Fibroblast of villous mesenchyme (primary cell): ENCODE data around the gene UBE4B. TPM values are rescaled to one million over a fixed set of nuclear protein-coding genes. Genes with fewer than 3 reads are reported as not detected.
"Not testable (repeated sequence)": the region's sequence is repeated elsewhere in the genome, so short reads cannot be mapped to it uniquely, and the experiment has no call there.

ENCODE experiments used
- DNase-seq: peaks from one replicate; pipeline ENCODE4 v3.0.0-alpha.2; 2010; ENCODE audit warnings: low read depth
- H3K4me3 ChIP-seq: 2 replicates; pipeline ENCODE4 v1.5.1; 2011; ENCODE audit warnings: low read depth, mild to moderate bottlenecking, low read length
- total RNA-seq: library from RNA; depleted of rRNA; stranded (reverse); fragments of >200 nt; gene quantifications from 2 replicates; pipeline ENCODE4 v1.2.3, GENCODE V29; 2012
- TF ChIP-seq, protein P1 (sequence below): IDR thresholded peaks from 2 replicates; pipeline ENCODE4 v1.5.1; 2012; ENCODE audit warnings: low read depth, mild to moderate bottlenecking, low read length; ENCODE audit not compliant: insufficient read depth

UBE4B gene
- total RNA-seq, 1 donor, result 47.9 TPM

DNA sequence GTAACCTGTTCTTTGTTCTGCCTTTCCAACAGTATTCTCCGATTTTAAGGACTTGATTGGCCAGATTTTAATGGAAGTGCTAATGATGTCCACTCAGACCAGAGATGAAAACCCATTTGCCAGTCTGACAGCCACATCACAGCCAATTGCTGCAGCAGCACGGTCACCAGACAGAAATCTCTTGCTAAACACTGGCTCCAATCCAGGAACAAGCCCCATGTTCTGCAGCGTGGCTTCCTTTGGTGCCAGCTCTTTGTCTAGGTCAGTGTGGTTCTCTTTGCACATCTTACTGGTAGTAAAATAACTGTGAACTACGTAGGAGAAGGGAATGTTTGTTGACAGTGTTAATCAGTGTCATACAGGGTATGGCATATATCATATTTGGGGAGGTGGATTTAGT is 72.7 kb downstream of the UBE4B start:
- no peak overlapping the region for H3K4me3 ChIP-seq
- DNase-seq, result no peak
- TF ChIP-seq, protein P1, sequence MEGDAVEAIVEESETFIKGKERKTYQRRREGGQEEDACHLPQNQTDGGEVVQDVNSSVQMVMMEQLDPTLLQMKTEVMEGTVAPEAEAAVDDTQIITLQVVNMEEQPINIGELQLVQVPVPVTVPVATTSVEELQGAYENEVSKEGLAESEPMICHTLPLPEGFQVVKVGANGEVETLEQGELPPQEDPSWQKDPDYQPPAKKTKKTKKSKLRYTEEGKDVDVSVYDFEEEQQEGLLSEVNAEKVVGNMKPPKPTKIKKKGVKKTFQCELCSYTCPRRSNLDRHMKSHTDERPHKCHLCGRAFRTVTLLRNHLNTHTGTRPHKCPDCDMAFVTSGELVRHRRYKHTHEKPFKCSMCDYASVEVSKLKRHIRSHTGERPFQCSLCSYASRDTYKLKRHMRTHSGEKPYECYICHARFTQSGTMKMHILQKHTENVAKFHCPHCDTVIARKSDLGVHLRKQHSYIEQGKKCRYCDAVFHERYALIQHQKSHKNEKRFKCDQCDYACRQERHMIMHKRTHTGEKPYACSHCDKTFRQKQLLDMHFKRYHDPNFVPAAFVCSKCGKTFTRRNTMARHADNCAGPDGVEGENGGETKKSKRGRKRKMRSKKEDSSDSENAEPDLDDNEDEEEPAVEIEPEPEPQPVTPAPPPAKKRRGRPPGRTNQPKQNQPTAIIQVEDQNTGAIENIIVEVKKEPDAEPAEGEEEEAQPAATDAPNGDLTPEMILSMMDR, result no peak

DNA sequence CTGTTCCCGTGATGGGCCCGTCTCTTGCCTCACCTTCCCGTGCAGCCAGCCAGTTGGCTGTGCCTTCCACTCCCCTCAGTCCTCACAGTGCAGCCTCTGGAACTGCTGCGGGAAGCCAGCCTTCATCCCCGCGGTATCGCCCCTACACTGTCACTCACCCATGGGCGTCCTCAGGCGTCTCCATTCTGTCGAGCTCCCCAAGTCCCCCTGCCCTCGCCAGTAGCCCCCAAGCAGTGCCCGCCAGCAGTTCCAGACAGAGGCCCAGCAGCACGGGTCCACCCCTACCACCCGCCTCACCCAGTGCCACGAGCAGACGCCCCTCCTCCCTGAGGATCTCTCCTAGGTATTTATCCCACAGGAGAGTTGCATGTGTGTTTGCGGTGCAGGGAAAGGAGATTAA is 73.5 kb downstream of the UBE4B start:
- no peak for DNase-seq
- H3K4me3 ChIP-seq, result no peak overlapping the region
- TF ChIP-seq, protein P1, result no peak

DNA sequence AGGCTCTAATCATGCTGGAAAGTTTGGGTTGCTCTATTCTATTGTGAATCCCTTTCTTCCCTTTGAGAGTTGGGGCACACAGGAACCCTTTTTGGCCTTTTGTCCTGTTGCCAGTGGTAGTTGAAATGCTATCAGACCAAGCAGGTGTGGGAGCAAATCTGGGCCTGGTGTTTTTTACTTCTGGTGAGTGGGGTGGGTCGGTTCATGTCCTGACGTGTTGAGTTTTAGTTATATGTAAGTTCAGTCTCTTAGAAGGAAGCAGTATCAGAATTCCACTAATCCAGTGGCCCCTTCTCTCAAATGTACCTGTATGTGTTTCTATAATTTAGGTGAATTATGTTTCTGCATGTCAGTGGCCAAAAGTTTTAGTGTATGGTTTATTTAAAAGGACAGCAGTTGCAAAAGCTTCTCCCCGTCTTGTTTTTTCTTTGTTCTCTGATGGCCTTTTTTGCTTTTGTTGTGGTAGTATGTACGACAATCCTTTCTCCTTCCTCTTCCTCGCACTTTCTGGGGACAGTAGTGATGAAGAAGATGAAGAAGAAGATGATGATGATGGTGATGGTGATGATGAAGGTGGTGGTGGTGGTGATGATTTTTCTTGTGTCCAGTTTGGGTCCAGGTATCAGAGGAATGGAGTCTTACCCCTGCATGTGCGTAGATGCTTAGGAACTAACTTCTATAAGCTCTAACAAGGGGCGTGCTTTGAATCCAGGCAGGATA is 74.2 kb downstream of the UBE4B start:
- no peak overlapping the region for H3K4me3 ChIP-seq
- DNase-seq, result no peak
- TF ChIP-seq, protein P1, result no peak

DNA sequence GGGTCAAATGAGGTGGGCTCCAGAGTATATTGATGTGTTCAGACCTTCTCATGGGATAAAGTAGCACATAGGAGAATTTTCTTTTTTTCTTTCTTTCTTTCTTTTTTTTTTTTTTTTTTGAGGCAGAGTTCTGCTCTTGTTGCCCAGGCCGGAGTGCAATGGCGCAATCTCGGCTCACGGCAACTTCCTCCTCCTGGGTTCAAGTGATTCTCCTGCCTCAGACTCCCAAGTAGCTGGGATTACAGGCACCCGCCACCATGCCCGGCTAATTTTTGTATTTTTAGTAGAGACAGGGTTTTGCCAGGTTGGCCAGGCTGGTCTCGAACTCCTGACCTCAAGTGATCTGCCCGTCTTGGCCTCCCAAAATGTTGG is 74.7 kb downstream of the UBE4B start:
- not testable (repeated sequence) for H3K4me3 ChIP-seq, DNase-seq

DNA sequence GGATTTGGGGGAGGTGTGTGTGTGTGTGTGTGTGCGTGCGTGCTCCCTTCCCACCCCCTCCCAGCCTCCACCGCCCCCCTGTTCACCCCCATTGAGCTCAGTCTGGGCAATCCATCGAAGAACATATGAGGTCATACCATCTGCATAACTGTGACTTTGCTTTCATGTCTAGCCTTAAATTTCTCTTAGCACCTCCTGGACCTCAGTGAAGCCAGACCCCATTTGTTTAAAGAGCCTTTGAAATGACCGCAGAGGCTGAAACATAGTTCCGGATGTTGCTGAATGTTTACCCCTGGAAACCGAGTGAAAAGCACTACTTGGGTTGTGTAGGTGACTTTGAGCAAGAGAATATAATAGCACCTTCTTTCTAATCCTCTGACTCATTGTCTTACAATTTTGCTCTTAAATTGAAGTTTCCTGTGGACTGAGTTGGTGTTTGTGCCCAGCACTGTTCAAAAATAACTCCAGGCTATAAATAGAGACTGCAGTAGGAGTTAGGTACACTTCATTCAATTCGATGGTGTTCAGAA is 75.4 kb downstream of the UBE4B start:
- H3K4me3 ChIP-seq, result no peak overlapping the region
- TF ChIP-seq, protein P1, result no peak
- peak; percentile 44 for DNase-seq

DNA sequence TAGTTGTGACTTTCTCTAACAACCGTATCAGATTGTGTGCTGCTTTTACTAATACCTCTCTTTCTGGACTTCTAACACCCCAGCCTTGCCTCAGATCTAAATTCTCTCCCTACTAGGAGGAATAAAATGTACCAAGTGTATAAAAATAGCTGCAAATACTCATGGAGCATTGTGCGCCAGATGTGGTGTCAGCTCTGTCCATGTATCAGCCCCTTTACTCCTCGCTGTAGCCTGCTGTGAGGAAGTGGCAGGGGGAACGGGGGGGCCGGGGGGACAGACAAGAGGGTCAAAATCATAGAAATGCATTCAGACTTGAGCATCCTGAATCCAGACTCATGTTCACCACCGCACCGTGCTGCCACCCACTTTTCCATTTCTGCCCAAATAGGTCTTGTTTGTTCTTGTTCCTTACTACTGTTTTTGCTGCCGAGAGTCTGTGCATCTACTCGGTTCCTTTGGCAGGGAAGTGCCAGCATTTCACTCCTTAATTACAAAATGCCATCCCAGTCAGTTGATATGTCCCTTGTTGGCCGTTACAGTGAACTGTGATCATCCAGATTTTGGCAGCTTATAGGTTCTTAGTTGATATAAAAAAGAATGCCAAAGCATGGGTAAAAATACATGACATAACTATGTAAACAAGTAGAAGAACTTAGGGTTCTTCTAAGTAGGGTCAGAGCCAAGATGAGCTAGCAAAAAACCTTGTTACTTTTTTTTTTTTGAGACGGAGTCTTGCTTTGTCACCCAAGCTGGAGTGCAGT is 76.4 kb downstream of the UBE4B start:
- no peak overlapping the region for H3K4me3 ChIP-seq
- TF ChIP-seq, protein P1, result no peak
- DNase-seq, result no peak

DNA sequence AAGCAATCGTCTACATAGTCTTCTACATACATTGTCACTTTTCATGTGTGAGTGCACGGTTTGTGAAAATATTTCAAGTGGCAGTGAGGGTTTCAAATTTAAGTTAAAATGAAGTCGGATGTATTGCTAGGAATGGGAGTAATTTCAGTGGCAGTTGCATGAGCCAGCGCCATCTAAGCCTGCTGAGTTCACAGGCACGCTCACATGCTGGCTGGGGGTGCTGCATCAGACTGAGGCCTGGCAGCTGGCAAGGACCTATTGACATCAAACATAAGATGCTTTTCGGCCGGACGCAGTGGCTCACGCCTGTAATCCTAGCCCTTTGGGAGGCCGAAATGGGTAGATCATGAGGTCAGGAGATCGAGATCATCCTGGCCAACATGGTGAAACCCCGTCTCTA is 80.7 kb downstream of the UBE4B start:
- TF ChIP-seq, protein P1, result no peak
- no peak for DNase-seq
- H3K4me3 ChIP-seq, result no peak overlapping the region
